HCT116 (cell line): ENCODE data around the gene FOXK1. TPM values are rescaled to one million over a fixed set of nuclear protein-coding genes. Genes with fewer than 3 reads are reported as not detected.

ENCODE experiments used
- ATAC-seq: fragments of 200-7000 bp; cut with Tn5 transposase; 2 replicates; pipeline ENCODE4 v1.9.1; 2020; ENCODE audit warnings: mild to moderate bottlenecking, moderate library complexity
- BruUV-seq: library from RNA; stranded (reverse); fragments of 400-500 nt; replicated peaks from 2 replicates; lab custom pipeline; 2021; lab: Mats Ljungman, UMichigan
- CTCF ChIA-PET: fragments of 300-600 bp; sonication (Branson Sonifier 250); formaldehyde crosslinking; loops from one replicate; lab custom pipeline; 2021; ENCODE audit warnings: antibody characterized with exemption; lab: Charles Lee
- POLR2A ChIA-PET: fragments of 300-600, 350-600 bp; sonication (Branson Sonifier 250); formaldehyde crosslinking; loops from one replicate; lab custom pipeline; 2021; ENCODE audit warnings: antibody characterized with exemption; lab: Charles Lee
- RAD21 ChIA-PET, 2 experiments: fragments of 300-600 bp; sonication (Branson Sonifier 250); formaldehyde crosslinking; loops; one replicate each; lab custom pipeline; 2023; ENCODE audit warnings: low total read pairs in 2 of 2; ENCODE audit not compliant: uncharacterized antibody in 2 of 2, unreplicated experiment in 2 of 2, low non-redundant PET in 1 of 2; lab: Charles Lee
- DNase-seq: peaks from one replicate; pipeline ENCODE4 v3.0.0-alpha.2; 2010; ENCODE audit warnings: low read depth, low spot score
- H2AFZ ChIP-seq: fragments of 200-600 bp; shearing (Covaris generic), sonication (generic); 2 replicates; pipeline ENCODE4 v1.6.1; 2017; ENCODE audit warnings: low read depth, mixed run types, mixed read lengths, antibody characterized with exemption, low read length; ENCODE audit not compliant: poor library complexity, severe bottlenecking
- H3K27ac ChIP-seq: 2 replicates; pipeline ENCODE4 v1.5.1; 2012; ENCODE audit warnings: low read depth, low read length
- H3K27me3 ChIP-seq: fragments of 200-600 bp; sonication (generic); 2 replicates; pipeline ENCODE4 v1.6.1; 2016; ENCODE audit warnings: mixed run types, low read length, mixed read lengths; ENCODE audit not compliant: insufficient read depth
- H3K36me3 ChIP-seq, 2 experiments: fragments of 200-500 bp in 1 of 2; fragments of 200-600 bp in 1 of 2; sonication (Bioruptor generic) in 1 of 2; sonication (generic) in 1 of 2; 2 replicates each; pipeline versions ENCODE4 v1.5.1 to v1.6.1; 2014 to 2016; ENCODE audit warnings: low read length in 2 of 2, inconsistent platforms in 1 of 2, mixed read lengths in 1 of 2, mixed run types in 1 of 2; ENCODE audit not compliant: insufficient read depth in 2 of 2, control insufficient read depth in 1 of 2
- H3K4me1 ChIP-seq, 2 experiments: fragments of 200-600 bp in 1 of 2; sonication (generic) in 1 of 2; 2 replicates each; pipeline versions ENCODE4 v1.5.1 to v1.6.1; 2012 to 2017; ENCODE audit warnings: low read length in 2 of 2, inconsistent platforms in 1 of 2, mild to moderate bottlenecking in 1 of 2, mixed read lengths in 1 of 2, mixed run types in 1 of 2, moderate library complexity in 1 of 2; ENCODE audit not compliant: insufficient read depth in 2 of 2, control insufficient read depth in 1 of 2
- H3K4me2 ChIP-seq: fragments of 200-600 bp; sonication (generic); 2 replicates; pipeline ENCODE4 v1.6.1; 2017; ENCODE audit warnings: mixed run types, low read length, mixed read lengths
- H3K4me3 ChIP-seq, 2 experiments: fragments of 200-600 bp in 1 of 2; sonication (generic) in 1 of 2; replicated peaks in 1 of 2; 2 replicates each; pipeline ENCODE4 v1.5.1; 2011 to 2016; ENCODE audit warnings: low read length in 2 of 2, control low read depth in 1 of 2, low read depth in 1 of 2, mild to moderate bottlenecking in 1 of 2, mixed read lengths in 1 of 2, mixed run types in 1 of 2
- H3K79me2 ChIP-seq: fragments of 200-600 bp; sonication (generic); 2 replicates; pipeline ENCODE4 v1.6.1; 2017; ENCODE audit warnings: mild to moderate bottlenecking, mixed run types, low read length, moderate library complexity, mixed read lengths; ENCODE audit not compliant: insufficient read depth
- H3K9ac ChIP-seq: fragments of 200-600 bp; sonication (generic); 2 replicates; pipeline ENCODE4 v1.6.1; 2016; ENCODE audit warnings: low read length, mixed read lengths
- H3K9me2 ChIP-seq: fragments of 200-600 bp; sonication (generic), shearing (Covaris generic); 2 replicates; pipeline ENCODE4 v1.6.1; 2017; ENCODE audit warnings: mixed run types, mild to moderate bottlenecking, moderate library complexity; ENCODE audit not compliant: insufficient read depth
- H3K9me3 ChIP-seq, 2 experiments: fragments of 200-500 bp in 1 of 2; fragments of 200-600 bp in 1 of 2; sonication (Bioruptor generic) in 1 of 2; sonication (generic) in 1 of 2; 2 replicates each; pipeline ENCODE4 v1.6.1; 2014 to 2017; ENCODE audit warnings: low read length in 2 of 2, mixed read lengths in 2 of 2, inconsistent platforms in 1 of 2, low read depth in 1 of 2, mild to moderate bottlenecking in 1 of 2, mixed run types in 1 of 2, moderate library complexity in 1 of 2; ENCODE audit not compliant: control insufficient read depth in 1 of 2, insufficient read depth in 1 of 2
- H4K20me1 ChIP-seq: fragments of 200-600 bp; sonication (generic), shearing (Covaris generic); 2 replicates; pipeline ENCODE4 v1.6.1; 2017; ENCODE audit warnings: mixed run types, mild to moderate bottlenecking, moderate library complexity; ENCODE audit not compliant: insufficient read depth
- CEBPB ChIP-seq: IDR thresholded peaks from 2 replicates; pipeline ENCODE4 v1.6.1; 2012; ENCODE audit warnings: low read depth
- ELF1 ChIP-seq: IDR thresholded peaks from 2 replicates; pipeline ENCODE4 v1.6.1; 2012; ENCODE audit warnings: low read depth, borderline replicate concordance
- EZH2 ChIP-seq: fragments of 200-600 bp; sonication (generic); IDR thresholded peaks from 2 replicates; pipeline ENCODE4 v1.6.1; 2017; ENCODE audit warnings: antibody characterized with exemption, mixed run types
- EZH2phosphoT487 ChIP-seq: fragments of 200-600 bp; IDR thresholded peaks from 2 replicates; pipeline ENCODE4 v1.6.1; 2018; ENCODE audit warnings: antibody characterized with exemption, borderline replicate concordance
- JUND ChIP-seq: IDR thresholded peaks from 2 replicates; pipeline ENCODE4 v1.6.1; 2012
- POLR2A ChIP-seq: IDR thresholded peaks from 2 replicates; pipeline ENCODE4 v1.7.0; 2011; ENCODE audit warnings: borderline replicate concordance; ENCODE audit not compliant: insufficient read depth, insufficient read length; ENCODE audit errors: extremely low read depth
- RAD21 ChIP-seq: IDR thresholded peaks from 2 replicates; pipeline ENCODE4 v1.6.1; 2012; ENCODE audit warnings: low read depth, mild to moderate bottlenecking
- REST ChIP-seq: IDR thresholded peaks from 2 replicates; pipeline ENCODE4 v1.6.1; 2012; ENCODE audit warnings: low read depth
- SRF ChIP-seq: IDR thresholded peaks from 2 replicates; pipeline ENCODE4 v1.6.1; 2012; ENCODE audit warnings: low read depth
- ZFX ChIP-seq: fragments of 450-650 bp; IDR thresholded peaks from 2 replicates; pipeline ENCODE4 v1.6.1; 2017
- intact Hi-C: fragments of 100-400 bp; cut with micrococcal nuclease; formaldehyde crosslinking; loops from 2 replicates; pipeline ENCODE4 v1.10.0; 2022
- total RNA-seq: library from RNA; stranded (reverse); gene quantifications from one replicate; pipeline ENCODE4 v1.2.1, GENCODE V29; 2021; ENCODE audit not compliant: unreplicated experiment
- TF ChIP-seq, protein P1 (sequence below): IDR thresholded peaks from 2 replicates; pipeline ENCODE4 v1.6.1; 2012
- TF ChIP-seq, protein P2 (sequence below), 3 experiments: fragments of 200-600 bp in 1 of 3; sonication (generic) in 1 of 3; IDR thresholded peaks in 2 of 3; conservative IDR thresholded peaks in 1 of 3; 2 replicates each; pipeline ENCODE4 v1.5.1; 2012 to 2017; ENCODE audit warnings: low read depth in 2 of 3, low read length in 2 of 3, antibody characterized with exemption in 1 of 3, borderline replicate concordance in 1 of 3, control low read depth in 1 of 3, mild to moderate bottlenecking in 1 of 3, mixed read lengths in 1 of 3, mixed run types in 1 of 3, moderate library complexity in 1 of 3; ENCODE audit not compliant: insufficient read depth in 1 of 3

Gene FOXK1
- total RNA-seq, 1 experiment from 2014 or later = 60.5 TPM

DNA sequence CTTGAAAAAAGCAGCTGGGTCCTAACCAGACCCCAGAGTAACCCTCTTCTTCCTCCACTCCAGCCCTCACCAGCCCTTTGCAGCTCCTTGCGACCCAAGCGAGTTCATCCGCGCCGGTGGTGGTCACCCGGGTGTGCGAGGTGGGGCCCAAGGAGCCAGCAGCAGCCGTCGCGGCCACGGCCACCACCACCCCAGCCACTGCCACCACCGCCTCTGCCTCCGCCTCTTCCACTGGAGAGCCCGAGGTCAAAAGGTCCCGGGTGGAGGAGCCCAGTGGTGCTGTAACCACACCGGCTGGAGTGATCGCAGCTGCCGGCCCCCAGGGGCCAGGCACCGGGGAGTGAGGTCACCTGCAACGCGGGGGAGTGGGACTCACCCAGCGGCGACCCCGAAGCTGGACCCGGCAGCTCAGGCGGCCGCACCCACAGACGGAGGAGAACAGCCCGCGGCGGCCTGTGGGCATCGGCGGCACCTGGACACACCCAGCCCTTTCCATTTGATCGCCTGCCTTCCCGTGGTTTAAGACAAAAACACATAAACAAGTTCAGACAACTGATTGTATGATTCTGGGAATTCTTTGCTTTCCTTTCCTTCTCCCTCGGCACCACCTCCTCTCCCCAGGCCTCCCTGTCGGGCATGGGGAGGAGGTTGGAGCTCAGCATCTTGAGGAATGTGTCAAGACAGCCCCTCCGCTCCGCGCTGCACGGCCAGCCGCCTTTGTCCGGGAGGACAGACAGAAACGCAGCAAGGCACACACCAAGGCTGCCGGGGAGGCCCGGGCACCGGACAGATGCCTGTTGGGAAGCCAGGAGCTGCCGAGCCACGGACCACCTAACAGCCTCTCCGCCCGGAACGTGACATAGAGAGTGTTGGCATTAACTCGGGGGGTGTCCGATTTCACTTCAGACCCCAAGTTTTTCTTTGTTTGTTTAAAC, 80.3 kb downstream of the FOXK1 start:
- H2AFZ ChIP-seq = no peak overlapping the region
- POLR2A ChIA-PET = no interaction called here
- intact Hi-C loops = no loop called here
- no peak overlapping the region for H3K27ac ChIP-seq
- no TSS peak for BruUV-seq
- DNase-seq (no peak), ATAC-seq (no peak)
- TF ChIP-seq EZH2 = no peak
- no peak for TF ChIP-seq POLR2A
- TF ChIP-seq ZFX = no peak
- no peak for TF ChIP-seq CEBPB
- no peak overlapping the region for H3K9ac ChIP-seq
- no peaks in the 10 kb centered on the region for H3K79me2 ChIP-seq
- no peak overlapping the region for H3K4me3 ChIP-seq
- CTCF ChIA-PET = no interaction called here
- no peaks in the 10 kb centered on the region for H3K27me3 ChIP-seq
- RAD21 ChIA-PET = no interaction called here
- no peaks in the 10 kb centered on the region for H3K9me2 ChIP-seq
- peaks cover 32 to 41% of the 10 kb centered on the region in 2 experiments; a peak in 3 of 4 replicates for H3K36me3 ChIP-seq
- no peak overlapping the region for H3K4me2 ChIP-seq
- no peaks in the 10 kb centered on the region for H3K9me3 ChIP-seq
- no peaks in the 10 kb centered on the region for H4K20me1 ChIP-seq
- no peaks in the 10 kb centered on the region for H3K4me1 ChIP-seq

DNA sequence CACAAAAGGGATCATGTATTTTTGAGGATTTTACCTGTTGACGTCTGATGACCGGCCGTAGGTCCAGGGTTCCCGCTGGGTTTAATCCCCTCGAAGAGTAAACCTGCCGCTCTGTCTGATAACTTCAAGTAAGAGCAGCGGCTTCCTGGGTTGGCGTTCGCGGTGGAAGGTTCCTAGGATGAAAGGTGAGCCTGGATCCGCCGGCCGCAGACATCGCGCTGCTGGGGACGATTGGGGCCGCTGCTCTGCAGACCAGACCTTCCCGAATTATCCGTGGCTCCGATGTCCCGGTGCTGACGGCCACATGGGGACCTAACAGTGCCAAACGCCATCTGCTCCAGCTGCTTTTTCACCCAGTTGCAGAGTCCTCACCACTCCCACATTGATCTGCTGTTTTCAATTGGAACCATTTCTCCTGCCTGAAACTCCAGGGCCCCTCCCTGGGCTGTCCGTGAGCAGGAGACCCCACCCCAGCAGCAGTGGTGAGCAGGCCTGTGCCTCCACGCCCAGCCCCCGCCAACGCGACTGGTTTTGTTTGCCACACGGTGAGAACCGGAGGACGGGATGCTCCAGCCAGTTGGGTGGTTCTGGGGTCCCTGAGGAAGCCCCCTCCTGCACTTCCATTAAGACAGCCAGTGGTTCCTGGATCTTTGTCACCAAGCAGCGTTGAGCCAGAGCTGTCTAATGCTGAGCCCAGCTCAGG, 81.1 kb downstream of the FOXK1 start:
- H3K27me3 ChIP-seq = no peaks in the 10 kb centered on the region
- ChIA-PET RAD21 (no interaction called here), CTCF (no interaction called here), POLR2A (no interaction called here)
- ATAC-seq = no peak
- H3K79me2 ChIP-seq = no peaks in the 10 kb centered on the region
- no peaks in the 10 kb centered on the region for H3K4me1 ChIP-seq
- H3K9me3 ChIP-seq = no peaks in the 10 kb centered on the region
- intact Hi-C loops = no loop called here
- peaks cover 29 to 38% of the 10 kb centered on the region in 2 experiments; a peak in 3 of 4 replicates for H3K36me3 ChIP-seq
- H3K9ac ChIP-seq = no peak overlapping the region
- no peak overlapping the region for H3K4me3 ChIP-seq
- H3K4me2 ChIP-seq = no peak overlapping the region
- H3K9me2 ChIP-seq = no peaks in the 10 kb centered on the region
- H2AFZ ChIP-seq = no peak overlapping the region
- no peak overlapping the region for H3K27ac ChIP-seq
- no peaks in the 10 kb centered on the region for H4K20me1 ChIP-seq
- no peak for DNase-seq
- no TSS peak for BruUV-seq
- TF ChIP-seq EZH2phosphoT487 = no peak
- no peak for TF ChIP-seq RAD21
- TF ChIP-seq SRF = no peak
- TF ChIP-seq POLR2A = no peak
- no peak for TF ChIP-seq REST
- TF ChIP-seq EZH2 = no peak
- no peak for TF ChIP-seq ELF1
- no peak for TF ChIP-seq CEBPB
- TF ChIP-seq, protein P1, sequence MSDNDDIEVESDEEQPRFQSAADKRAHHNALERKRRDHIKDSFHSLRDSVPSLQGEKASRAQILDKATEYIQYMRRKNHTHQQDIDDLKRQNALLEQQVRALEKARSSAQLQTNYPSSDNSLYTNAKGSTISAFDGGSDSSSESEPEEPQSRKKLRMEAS = no peak
- TF ChIP-seq, protein P2, sequence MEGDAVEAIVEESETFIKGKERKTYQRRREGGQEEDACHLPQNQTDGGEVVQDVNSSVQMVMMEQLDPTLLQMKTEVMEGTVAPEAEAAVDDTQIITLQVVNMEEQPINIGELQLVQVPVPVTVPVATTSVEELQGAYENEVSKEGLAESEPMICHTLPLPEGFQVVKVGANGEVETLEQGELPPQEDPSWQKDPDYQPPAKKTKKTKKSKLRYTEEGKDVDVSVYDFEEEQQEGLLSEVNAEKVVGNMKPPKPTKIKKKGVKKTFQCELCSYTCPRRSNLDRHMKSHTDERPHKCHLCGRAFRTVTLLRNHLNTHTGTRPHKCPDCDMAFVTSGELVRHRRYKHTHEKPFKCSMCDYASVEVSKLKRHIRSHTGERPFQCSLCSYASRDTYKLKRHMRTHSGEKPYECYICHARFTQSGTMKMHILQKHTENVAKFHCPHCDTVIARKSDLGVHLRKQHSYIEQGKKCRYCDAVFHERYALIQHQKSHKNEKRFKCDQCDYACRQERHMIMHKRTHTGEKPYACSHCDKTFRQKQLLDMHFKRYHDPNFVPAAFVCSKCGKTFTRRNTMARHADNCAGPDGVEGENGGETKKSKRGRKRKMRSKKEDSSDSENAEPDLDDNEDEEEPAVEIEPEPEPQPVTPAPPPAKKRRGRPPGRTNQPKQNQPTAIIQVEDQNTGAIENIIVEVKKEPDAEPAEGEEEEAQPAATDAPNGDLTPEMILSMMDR (IDR thresholded peaks at IDR 0.05 in 2 of 3, conservative IDR thresholded peaks at IDR 0.05 in 1 of 3; ENCODE audit: borderline replicate concordance in 1 of 3, insufficient read depth in 1 of 3, low read depth in 2 of 3, low read length in 2 of 3) = no peak
- TF ChIP-seq JUND = no peak
